HG03097 (cell line): ENCODE measurements around the gene CD200.

Experiments used
- ATAC-seq: cut with Tn5 transposase; IDR thresholded peaks from one replicate; pipeline ENCODE4 v1.9.1; 2021; ENCODE audit not compliant: unreplicated experiment, low FRiP score

Gene CD200

DNA sequence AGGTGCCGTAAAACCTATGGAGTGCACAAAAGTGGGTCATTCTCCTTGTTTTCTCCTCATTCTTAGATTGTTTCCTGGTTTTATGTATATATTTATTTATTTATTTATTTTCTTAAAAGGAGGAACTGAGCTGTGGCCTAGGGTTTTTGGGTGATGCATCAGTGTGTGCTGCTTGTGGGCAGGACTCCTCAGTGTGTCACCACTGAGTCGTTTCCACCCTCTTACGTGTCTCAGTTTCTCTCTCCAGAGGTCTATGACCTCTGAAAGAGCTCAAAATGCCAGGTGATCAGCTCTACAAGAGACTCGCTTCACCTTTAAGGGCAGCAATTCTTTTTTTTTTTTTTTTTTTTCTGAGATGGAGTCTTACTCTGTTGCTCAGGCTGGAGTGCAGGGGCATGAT, 72.9 kb downstream of the CD200 start:
- no peak for ATAC-seq

DNA sequence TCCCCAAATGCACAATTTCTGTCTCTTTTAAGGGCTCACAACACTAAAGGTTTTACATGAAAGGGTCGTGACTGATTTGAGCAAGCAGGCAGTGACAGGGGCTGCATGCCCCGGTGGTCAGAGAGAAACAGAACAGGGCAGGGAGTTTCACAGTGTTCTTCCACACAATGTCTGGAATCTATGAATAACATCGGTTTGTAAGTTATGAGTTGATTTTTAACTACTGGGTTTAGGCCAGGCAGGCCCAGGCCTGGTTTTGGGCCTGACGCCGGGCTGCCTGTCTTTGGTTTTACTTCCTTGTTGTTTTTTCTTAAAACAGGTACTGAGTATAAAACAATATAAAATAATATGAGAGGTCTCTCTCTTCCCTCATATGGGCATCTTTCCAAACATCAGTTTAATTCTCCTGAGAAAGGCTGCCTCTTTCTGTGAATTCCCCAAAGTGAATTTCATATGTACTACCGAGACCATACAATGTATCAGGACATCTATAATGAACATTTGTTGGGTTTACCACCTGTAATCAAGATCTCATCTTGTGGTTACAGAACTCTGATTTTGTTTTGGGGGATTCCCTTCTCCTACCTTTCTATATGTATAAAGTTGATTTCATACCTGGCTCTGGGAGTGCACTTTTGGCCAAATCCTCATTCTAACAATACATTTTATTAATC, 74.4 kb downstream of the CD200 start:
- ATAC-seq = no peak

DNA sequence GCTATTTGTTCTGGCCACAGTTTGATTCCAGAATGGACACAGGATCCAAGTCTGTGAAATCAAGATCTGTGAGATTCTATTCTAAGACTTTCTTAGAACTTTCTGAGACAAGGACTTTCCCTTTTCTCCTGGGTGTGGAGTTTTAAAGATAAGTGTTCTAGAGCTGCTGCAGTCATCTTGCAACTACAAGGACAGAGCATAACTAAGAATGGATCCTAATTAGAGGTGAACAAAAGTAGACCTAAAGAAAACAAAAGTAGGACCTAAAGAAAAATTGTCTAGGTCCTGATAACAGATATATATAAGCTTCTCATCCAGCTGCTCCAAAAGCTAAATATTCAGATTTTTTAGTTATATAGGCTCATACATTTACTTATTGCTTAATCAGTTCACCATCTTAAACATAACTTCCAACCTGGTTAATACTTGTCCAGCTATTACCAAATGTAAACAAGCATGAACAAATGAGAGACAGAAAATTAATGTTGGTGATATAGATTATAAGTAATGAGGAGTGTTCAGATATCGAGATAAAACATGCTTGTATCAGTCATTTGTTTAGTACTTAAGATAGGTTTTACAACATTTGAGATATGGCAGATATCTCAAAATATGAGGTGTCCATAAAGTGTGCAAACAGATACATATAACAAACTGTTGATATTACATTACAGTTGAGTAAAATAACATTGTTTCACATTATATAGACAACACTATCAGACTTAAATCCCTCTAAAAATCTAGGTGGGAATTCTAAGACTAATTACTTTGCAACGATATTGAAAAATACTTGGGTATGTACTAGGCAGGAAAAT, 75.1 kb downstream of the CD200 start:
- no peak for ATAC-seq

DNA sequence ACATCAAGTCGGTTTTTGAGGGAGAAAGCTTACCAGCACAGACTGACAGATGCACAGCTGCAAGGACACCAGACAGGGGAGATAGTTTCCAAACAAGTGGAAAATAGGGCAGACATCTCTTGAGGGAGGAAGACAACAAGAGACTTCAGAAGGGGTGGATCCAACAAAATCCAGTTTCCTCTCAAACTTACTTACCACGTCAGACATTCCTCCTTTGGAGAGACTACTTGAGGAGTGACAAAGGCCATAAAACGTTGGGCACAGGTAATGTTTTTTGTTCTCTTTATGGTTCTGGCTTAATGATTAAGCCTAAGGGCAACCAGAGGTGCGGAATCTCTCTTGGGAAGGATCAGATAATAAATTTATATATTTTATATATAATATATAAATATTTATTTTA, 76.1 kb downstream of the CD200 start:
- ATAC-seq = no peak

DNA sequence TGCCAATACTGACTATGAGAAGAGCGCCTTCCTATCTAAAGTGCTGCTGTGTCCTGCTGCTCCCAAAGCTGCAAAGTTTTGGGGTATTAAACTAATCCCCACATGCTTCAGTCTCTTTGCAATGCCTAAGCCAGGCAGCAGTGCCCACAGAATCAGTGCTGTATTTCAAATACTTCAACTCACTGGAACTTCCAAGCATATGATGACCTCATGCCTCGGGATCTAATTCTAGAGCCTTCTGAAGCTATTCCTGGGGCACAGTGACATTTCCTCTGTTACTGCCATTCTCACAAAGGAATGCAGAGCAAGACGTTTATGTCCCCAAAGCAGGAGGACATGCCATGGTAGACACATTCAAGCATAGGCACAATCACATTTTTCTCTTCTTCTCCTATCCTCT, 78.5 kb downstream of the CD200 start:
- ATAC-seq = no peak
